EL (cell line): Measurements from ENCODE around the gene DHODH.
"Not testable (repeated sequence)": the region's sequence is repeated elsewhere in the genome, so short reads cannot be mapped to it uniquely, and the experiment has no call there.

Source experiments
- DNase-seq: peaks from one replicate; pipeline ENCODE4 v3.0.0-alpha.2; 2016

The DHODH gene

GRCh38 chr16:72055911-72056310, 47.4 kb downstream of the DHODH start:
- DNase-seq: no peak

DNA sequence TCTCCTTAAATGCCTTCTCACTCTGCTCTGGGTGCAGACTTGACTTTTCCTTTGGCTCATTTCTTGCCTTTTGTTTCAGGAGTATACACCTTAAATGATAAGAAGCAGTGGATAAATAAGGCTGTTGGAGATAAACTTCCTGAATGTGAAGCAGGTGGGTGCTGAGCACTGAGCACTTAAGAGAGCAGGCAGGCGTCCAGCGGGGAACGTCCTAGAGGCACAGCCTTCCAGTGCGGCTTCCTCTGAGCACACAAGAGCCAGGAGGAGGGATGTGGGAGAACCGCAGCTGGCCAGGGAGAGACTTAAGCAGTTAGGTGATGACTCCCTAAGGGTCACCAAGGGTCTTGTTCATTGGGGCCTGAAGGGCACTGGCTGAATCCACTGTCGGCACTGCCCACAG, 48.8 kb downstream of the DHODH start:
- not testable (repeated sequence) for DNase-seq

- not testable (repeated sequence) for DNase-seq
Observed at GRCh38 chr16:72059060-72059459, 50.5 kb downstream of the DHODH start.

DNA sequence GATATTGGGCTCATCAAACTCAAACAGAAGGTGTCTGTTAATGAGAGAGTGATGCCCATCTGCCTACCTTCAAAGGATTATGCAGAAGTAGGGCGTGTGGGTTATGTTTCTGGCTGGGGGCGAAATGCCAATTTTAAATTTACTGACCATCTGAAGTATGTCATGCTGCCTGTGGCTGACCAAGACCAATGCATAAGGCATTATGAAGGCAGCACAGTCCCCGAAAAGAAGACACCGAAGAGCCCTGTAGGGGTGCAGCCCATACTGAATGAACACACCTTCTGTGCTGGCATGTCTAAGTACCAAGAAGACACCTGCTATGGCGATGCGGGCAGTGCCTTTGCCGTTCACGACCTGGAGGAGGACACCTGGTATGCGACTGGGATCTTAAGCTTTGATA, 51.9 kb downstream of the DHODH start:
- DNase-seq: no peak

- no peak for DNase-seq
Observed at GRCh38 chr16:72061564-72061963, 53.0 kb downstream of the DHODH start.

GRCh38 chr16:72064361-72064894, 55.9 kb downstream of the DHODH start:
- no peak for DNase-seq

- DNase-seq: peak; percentile 28
Observed at GRCh38 chr16:72066747-72067146, 58.2 kb downstream of the DHODH start.

DNA sequence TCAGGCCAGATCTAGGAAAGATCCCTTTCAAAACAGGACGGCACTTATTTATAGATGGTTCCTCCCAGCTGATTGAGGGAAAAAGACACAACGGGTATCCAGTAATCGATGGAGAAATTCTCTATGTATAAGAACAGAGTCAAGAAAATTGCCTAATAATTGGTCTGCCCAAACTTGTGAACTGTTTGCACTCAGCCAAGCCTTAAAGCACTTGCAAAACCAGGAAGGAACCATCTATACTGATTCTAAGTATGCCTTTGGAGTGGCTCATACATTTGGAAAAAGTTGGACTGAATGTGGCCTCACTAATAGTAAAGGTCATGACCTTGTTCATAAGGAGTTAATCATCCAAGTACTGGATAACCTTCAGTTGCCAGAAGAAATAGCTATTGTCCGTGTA, 60.4 kb downstream of the DHODH start:
- no peak for DNase-seq

DNA sequence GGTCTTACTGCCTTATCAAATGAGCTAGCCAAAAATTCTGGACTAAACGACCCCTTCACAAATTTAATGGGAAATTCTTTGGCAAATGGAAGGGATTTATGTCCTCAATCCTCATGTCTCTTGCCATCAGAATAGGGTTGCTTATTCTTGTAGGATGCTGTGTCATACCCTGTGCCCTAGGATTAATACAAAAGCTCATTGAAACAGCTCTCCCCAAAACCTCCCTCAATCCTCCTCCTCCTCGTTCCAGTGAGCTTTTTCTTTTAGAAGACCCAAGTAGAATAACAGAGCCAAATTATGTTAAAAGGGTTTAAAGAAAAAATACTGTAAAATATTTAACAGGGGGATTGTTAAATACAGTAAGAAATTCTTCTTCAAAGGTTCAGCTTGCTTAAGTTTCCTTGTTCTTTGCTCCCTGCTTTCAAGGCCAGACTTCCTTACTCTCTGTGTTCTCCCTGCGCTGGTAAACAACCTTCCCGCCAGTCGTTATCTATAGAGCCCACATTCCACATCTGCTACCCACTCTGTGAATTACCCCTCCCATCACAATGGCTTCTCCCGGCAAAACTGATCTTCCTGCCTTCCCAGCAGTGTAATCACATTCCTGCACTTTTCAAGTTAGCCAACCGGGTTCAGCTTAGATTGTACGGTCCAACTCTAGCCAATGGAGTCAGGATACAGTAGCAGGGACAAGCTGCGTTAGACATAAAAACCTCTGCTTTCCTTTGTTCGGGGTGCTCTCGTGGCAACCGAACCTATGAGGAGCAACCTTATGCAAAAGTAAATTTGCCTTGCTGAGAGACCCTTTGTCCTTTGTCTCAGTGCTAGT, 64.2 kb downstream of the DHODH start:
- no peak for DNase-seq

GRCh38 chr16:72073560-72074230, 65.2 kb downstream of the DHODH start:
- no peak for DNase-seq

GRCh38 chr16:72075067-72075466, 66.5 kb downstream of the DHODH start:
- not testable (repeated sequence) for DNase-seq
